Neural cell (in vitro differentiated cells): ENCODE measurements around the gene UNC93B1. TPM values are rescaled to one million over a fixed set of nuclear protein-coding genes. Genes with fewer than 3 reads are reported as not detected.

Experiments
- H2AFZ ChIP-seq: fragments of 200-600, 300-800 bp; sonication (generic), shearing (Covaris generic); 2 replicates; pipeline ENCODE4 v1.6.0; 2014; ENCODE audit warnings: low read depth, mild to moderate bottlenecking, antibody characterized with exemption, low read length, moderate library complexity
- H3F3A ChIP-seq: fragments of 200-600 bp; shearing (Covaris generic); 2 replicates; pipeline ENCODE4 v1.6.1; 2016; ENCODE audit warnings: mild to moderate bottlenecking, moderate library complexity, mixed read lengths, antibody characterized with exemption, low read length; ENCODE audit not compliant: insufficient read depth, poor library complexity, severe bottlenecking
- H3K27ac ChIP-seq: fragments of 200-600, 300-800 bp; sonication (generic), shearing (Covaris generic); 2 replicates; pipeline ENCODE4 v1.5.1; 2014; ENCODE audit warnings: mild to moderate bottlenecking, low read length, moderate library complexity
- H3K27me3 ChIP-seq: fragments of 300-800, 200-600 bp; sonication (generic), shearing (Covaris generic); 2 replicates; pipeline ENCODE4 v1.6.0; 2014; ENCODE audit warnings: mild to moderate bottlenecking, low read depth, low read length, moderate library complexity; ENCODE audit not compliant: insufficient read depth
- H3K36me3 ChIP-seq: fragments of 300-800, 200-600 bp; sonication (generic), shearing (Covaris generic); 2 replicates; pipeline ENCODE4 v1.5.1; 2014; ENCODE audit warnings: mild to moderate bottlenecking, antibody characterized with exemption, low read length, moderate library complexity; ENCODE audit not compliant: insufficient read depth
- H3K4me2 ChIP-seq: fragments of 300-800, 200-600 bp; sonication (generic), shearing (Covaris generic); 2 replicates; pipeline ENCODE4 v1.6.0; 2014; ENCODE audit warnings: mild to moderate bottlenecking, low read length
- H3K4me3 ChIP-seq: fragments of 300-800, 200-600 bp; sonication (generic), shearing (Covaris generic); 2 replicates; pipeline ENCODE4 v1.5.1; 2014; ENCODE audit warnings: mild to moderate bottlenecking, low read length, moderate library complexity
- H3K79me2 ChIP-seq: fragments of 200-600 bp; shearing (Covaris generic); replicated peaks from 2 replicates; pipeline ENCODE4 v1.6.0; 2014; ENCODE audit warnings: mild to moderate bottlenecking, low read length, moderate library complexity; ENCODE audit not compliant: insufficient read depth
- H3K9ac ChIP-seq: fragments of 300-800, 200-600 bp; sonication (generic), shearing (Covaris generic); 2 replicates; pipeline ENCODE4 v1.6.1; 2016; ENCODE audit warnings: mild to moderate bottlenecking, low read length, mixed read lengths
- H3K9me2 ChIP-seq: fragments of 200-600 bp; shearing (Covaris generic); 2 replicates; pipeline ENCODE4 v1.6.1; 2016; ENCODE audit warnings: mild to moderate bottlenecking, low read length, mixed read lengths; ENCODE audit not compliant: insufficient read depth
- H3K9me3 ChIP-seq: fragments of 200-600, 300-800 bp; sonication (generic), shearing (Covaris generic); 2 replicates; pipeline ENCODE4 v1.6.1; 2016; ENCODE audit warnings: mild to moderate bottlenecking, mixed run types, low read length, moderate library complexity, mixed read lengths
- H4K20me1 ChIP-seq: fragments of 200-600 bp; shearing (Covaris generic); 2 replicates; pipeline ENCODE4 v1.6.1; 2016; ENCODE audit warnings: mild to moderate bottlenecking, mixed run types; ENCODE audit not compliant: insufficient read depth
- EP300 ChIP-seq: fragments of 450-650 bp; conservative IDR thresholded peaks from 2 replicates; pipeline ENCODE4 v1.6.1; 2014; ENCODE audit warnings: antibody characterized with exemption, mild to moderate bottlenecking, moderate library complexity; ENCODE audit not compliant: poor library complexity, severe bottlenecking
- EZH2 ChIP-seq: fragments of 200-600, 300-800 bp; shearing (Covaris generic), sonication (generic); IDR thresholded peaks from 2 replicates; pipeline ENCODE4 v1.6.1; 2014; ENCODE audit warnings: antibody characterized with exemption, low read length, borderline replicate concordance, mild to moderate bottlenecking; ENCODE audit not compliant: insufficient read depth, poor library complexity, severe bottlenecking
- MXI1 ChIP-seq: fragments of 450-650 bp; conservative IDR thresholded peaks from 2 replicates; pipeline ENCODE4 v1.6.1; 2014; ENCODE audit warnings: antibody characterized with exemption, mild to moderate bottlenecking; ENCODE audit not compliant: poor library complexity, severe bottlenecking
- POLR2AphosphoS5 ChIP-seq: IDR thresholded peaks from 2 replicates; pipeline ENCODE4 v1.6.1; 2012
- RAD21 ChIP-seq: fragments of 450-650 bp; conservative IDR thresholded peaks from 2 replicates; pipeline ENCODE4 v1.6.1; 2014; ENCODE audit warnings: antibody characterized with exemption, mild to moderate bottlenecking, moderate library complexity
- SMC3 ChIP-seq: fragments of 450-650 bp; conservative IDR thresholded peaks from 2 replicates; pipeline ENCODE4 v1.6.1; 2014; ENCODE audit warnings: antibody characterized with exemption, mild to moderate bottlenecking, moderate library complexity; ENCODE audit not compliant: poor library complexity
- TAF1 ChIP-seq: IDR thresholded peaks from 2 replicates; pipeline ENCODE4 v1.6.1; 2012; ENCODE audit warnings: low read depth
- polyA plus RNA-seq: library from polyadenylated mRNA; depleted of rRNA; stranded (reverse); fragments of >200 nt; gene quantifications from 2 replicates; pipeline ENCODE4 v1.2.3, GENCODE V29; 2014
- TF ChIP-seq, protein P1 (sequence below): fragments of 450-650 bp; IDR thresholded peaks from 2 replicates; pipeline ENCODE4 v1.5.1; 2014; ENCODE audit warnings: antibody characterized with exemption, mild to moderate bottlenecking, moderate library complexity; ENCODE audit not compliant: poor library complexity, severe bottlenecking
- TF ChIP-seq, protein P2 (sequence below): IDR thresholded peaks from 2 replicates; pipeline ENCODE4 v1.6.1; 2012; ENCODE audit warnings: borderline replicate concordance

UNC93B1 gene
- polyA plus RNA-seq, 1 donor from 2014 or later, result 0.19 TPM

DNA sequence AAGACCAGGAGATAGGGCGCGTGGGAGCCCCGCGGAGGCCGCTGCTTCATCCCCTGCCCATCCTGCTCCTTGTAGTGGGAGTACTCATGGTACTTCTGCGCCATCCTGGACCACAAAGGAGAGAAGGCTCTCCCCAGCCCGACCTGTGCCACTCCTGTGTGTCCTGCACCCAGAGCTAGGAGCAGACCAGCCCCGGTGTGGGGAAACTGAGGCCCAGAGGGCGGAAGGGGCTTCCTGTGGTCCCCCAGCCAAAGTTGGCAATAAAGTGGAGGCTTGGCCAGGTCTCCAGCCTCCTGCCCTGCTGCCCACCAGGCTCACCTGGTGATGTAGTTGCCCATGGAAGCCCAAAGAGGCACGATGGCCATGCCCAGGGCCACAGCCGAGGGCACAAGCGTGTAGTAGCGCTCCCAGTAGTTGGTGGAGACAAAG is 4.7 kb downstream of the UNC93B1 start (continued):
- TF ChIP-seq MXI1, result no peak
- no peak for TF ChIP-seq SMC3
- TF ChIP-seq TAF1, result no peak

DNA sequence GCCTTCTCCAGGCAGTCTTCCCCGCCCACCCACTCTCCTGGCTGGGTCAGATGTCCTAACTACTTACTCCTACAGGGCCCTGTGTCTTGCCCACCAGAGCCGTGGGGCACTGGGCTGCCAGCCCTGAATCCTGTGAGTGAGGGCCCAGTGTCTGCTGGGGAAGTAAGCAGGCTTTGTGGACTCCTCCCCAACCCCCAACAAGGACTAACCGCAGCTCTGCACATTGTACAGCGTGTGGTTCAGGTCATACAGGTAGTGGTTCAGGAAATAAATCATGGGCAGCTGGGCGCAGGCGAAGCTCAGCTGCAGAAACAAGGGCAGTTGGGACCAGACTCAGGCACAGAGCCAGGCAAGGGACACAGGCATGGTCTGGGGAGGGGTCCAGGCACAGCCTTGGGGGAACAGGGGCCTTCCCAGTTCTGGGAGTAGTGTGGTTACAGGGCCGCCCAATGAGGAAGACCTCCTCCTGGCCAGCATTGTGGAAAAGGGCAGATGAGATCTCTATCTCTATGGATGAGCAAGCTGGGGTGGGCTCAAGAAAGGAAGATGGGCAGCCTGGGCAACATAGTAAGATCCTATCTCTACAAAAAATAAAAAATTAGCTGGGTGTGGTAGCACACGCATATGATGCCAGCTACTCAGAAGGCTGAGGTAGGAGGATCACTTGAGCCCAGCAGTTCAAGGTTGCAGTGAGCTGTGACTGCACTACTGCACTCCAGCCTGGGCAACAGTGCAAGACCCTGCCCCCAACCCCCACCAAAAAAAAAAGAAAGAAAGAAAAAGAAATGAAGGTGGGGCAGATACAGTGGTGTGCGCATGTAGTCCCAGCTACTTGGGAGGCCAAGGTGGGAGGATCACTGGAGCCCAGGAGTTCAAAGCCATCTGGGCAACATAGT is 5.5 kb downstream of the UNC93B1 start:
- no peak overlapping the region for H3K4me3 ChIP-seq
- H3K9ac ChIP-seq, result no peak overlapping the region
- H2AFZ ChIP-seq, result no peak overlapping the region
- H3K4me2 ChIP-seq, result no peak overlapping the region
- peaks cover 14% of the 10 kb centered on the region for H3K27me3 ChIP-seq
- H3K79me2 ChIP-seq, result no peaks in the 10 kb centered on the region
- H3K9me2 ChIP-seq, result no peaks in the 10 kb centered on the region
- H3F3A ChIP-seq, result no peaks in the 10 kb centered on the region
- H3K9me3 ChIP-seq, result no peaks in the 10 kb centered on the region
- TF ChIP-seq SMC3, result no peak
- no peak for TF ChIP-seq EP300
- TF ChIP-seq, protein P1, sequence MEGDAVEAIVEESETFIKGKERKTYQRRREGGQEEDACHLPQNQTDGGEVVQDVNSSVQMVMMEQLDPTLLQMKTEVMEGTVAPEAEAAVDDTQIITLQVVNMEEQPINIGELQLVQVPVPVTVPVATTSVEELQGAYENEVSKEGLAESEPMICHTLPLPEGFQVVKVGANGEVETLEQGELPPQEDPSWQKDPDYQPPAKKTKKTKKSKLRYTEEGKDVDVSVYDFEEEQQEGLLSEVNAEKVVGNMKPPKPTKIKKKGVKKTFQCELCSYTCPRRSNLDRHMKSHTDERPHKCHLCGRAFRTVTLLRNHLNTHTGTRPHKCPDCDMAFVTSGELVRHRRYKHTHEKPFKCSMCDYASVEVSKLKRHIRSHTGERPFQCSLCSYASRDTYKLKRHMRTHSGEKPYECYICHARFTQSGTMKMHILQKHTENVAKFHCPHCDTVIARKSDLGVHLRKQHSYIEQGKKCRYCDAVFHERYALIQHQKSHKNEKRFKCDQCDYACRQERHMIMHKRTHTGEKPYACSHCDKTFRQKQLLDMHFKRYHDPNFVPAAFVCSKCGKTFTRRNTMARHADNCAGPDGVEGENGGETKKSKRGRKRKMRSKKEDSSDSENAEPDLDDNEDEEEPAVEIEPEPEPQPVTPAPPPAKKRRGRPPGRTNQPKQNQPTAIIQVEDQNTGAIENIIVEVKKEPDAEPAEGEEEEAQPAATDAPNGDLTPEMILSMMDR, result no peak
- no peak for TF ChIP-seq MXI1
- TF ChIP-seq, protein P2, sequence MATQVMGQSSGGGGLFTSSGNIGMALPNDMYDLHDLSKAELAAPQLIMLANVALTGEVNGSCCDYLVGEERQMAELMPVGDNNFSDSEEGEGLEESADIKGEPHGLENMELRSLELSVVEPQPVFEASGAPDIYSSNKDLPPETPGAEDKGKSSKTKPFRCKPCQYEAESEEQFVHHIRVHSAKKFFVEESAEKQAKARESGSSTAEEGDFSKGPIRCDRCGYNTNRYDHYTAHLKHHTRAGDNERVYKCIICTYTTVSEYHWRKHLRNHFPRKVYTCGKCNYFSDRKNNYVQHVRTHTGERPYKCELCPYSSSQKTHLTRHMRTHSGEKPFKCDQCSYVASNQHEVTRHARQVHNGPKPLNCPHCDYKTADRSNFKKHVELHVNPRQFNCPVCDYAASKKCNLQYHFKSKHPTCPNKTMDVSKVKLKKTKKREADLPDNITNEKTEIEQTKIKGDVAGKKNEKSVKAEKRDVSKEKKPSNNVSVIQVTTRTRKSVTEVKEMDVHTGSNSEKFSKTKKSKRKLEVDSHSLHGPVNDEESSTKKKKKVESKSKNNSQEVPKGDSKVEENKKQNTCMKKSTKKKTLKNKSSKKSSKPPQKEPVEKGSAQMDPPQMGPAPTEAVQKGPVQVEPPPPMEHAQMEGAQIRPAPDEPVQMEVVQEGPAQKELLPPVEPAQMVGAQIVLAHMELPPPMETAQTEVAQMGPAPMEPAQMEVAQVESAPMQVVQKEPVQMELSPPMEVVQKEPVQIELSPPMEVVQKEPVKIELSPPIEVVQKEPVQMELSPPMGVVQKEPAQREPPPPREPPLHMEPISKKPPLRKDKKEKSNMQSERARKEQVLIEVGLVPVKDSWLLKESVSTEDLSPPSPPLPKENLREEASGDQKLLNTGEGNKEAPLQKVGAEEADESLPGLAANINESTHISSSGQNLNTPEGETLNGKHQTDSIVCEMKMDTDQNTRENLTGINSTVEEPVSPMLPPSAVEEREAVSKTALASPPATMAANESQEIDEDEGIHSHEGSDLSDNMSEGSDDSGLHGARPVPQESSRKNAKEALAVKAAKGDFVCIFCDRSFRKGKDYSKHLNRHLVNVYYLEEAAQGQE, result no peak
- TF ChIP-seq TAF1, result no peak
- TF ChIP-seq EZH2, result no peak
- no peak for TF ChIP-seq POLR2AphosphoS5
- no peak for TF ChIP-seq RAD21
- H3K36me3 ChIP-seq, result no peaks in the 10 kb centered on the region
- no peaks in the 10 kb centered on the region for H4K20me1 ChIP-seq
- no peak overlapping the region for H3K27ac ChIP-seq

DNA sequence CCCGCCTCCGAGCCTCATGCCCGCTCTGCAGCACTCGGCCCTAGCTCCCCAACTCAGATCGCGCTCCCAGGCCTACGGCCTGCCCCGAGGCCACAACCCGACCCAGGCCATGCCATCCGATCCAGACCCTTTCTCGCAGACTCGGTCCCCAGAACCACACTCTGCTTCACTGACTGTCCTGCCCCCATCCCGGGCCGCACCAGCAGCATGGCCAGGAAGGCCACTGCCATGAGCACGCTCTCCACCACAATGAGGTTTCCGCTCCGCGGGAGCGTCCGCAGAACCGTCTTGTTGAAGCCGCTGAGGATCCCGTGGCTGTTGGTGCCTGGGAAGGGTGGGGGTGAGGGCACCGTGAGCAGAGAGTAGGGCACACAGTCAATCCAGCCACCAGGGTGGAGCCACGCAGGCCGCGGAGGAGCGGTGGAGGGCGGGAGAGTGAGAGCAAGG is 6.4 kb downstream of the UNC93B1 start:
- no peaks in the 10 kb centered on the region for H3F3A ChIP-seq
- H3K9me3 ChIP-seq, result no peaks in the 10 kb centered on the region
- H3K9me2 ChIP-seq, result no peaks in the 10 kb centered on the region
- no peaks in the 10 kb centered on the region for H3K79me2 ChIP-seq
- no peak overlapping the region for H3K4me2 ChIP-seq
- H4K20me1 ChIP-seq, result no peaks in the 10 kb centered on the region
- H3K9ac ChIP-seq, result no peak overlapping the region
- TF ChIP-seq MXI1 (no peak), RAD21 (no peak), EP300 (no peak), TAF1 (no peak), EZH2 (no peak), POLR2AphosphoS5 (no peak), SMC3 (no peak)
- TF ChIP-seq, protein P2, result no peak
- TF ChIP-seq, protein P1, result no peak
- H2AFZ ChIP-seq, result no peak overlapping the region
- H3K4me3 ChIP-seq, result no peak overlapping the region
- H3K27me3 ChIP-seq, result peaks cover 5% of the 10 kb centered on the region
- no peaks in the 10 kb centered on the region for H3K36me3 ChIP-seq
- H3K27ac ChIP-seq, result no peak overlapping the region
